Activated CD8-positive, alpha-beta memory T cell treated with anti-CD3 and anti-CD28 coated beads for 48 hours (primary cell): ENCODE results near the gene CABCOCO1.

Experiments used
- DNase-seq, 3 experiments: peaks; one replicate each; pipeline ENCODE4 v3.0.0-alpha.2; 2020; ENCODE audit warnings: low read depth in 2 of 3, low spot score in 2 of 3

CABCOCO1 gene

GRCh38 chr10:61662794-61663259, at the start of gene CABCOCO1:
CABCOCO1 (plus strand) TSS chr10:61662929; CDS start chr10:61662973, 44 bp downstream.
- DNase-seq: no peak

GRCh38 chr10:61613665-61614064, 49.1 kb upstream of the CABCOCO1 start:
- no peak for DNase-seq

GRCh38 chr10:61616611-61617010, 46.1 kb upstream of the CABCOCO1 start:
- DNase-seq: no peak

GRCh38 chr10:61617180-61617579, 45.5 kb upstream of the CABCOCO1 start:
- no peak for DNase-seq

- DNase-seq: no peak
Measured at GRCh38 chr10:61617586-61617985, 45.1 kb upstream of the CABCOCO1 start.

GRCh38 chr10:61618388-61618961, 44.3 kb upstream of the CABCOCO1 start:
- no peak for DNase-seq

GRCh38 chr10:61620506-61620905, 42.2 kb upstream of the CABCOCO1 start:
- no peak for DNase-seq

- no peak for DNase-seq
Measured at GRCh38 chr10:61621605-61622051, 41.1 kb upstream of the CABCOCO1 start.

GRCh38 chr10:61623161-61623560, 39.6 kb upstream of the CABCOCO1 start:
- no peak for DNase-seq

- no peak for DNase-seq
Measured at GRCh38 chr10:61626209-61626608, 36.5 kb upstream of the CABCOCO1 start.

- DNase-seq: no peak
Measured at GRCh38 chr10:61627266-61627665, 35.5 kb upstream of the CABCOCO1 start.

GRCh38 chr10:61628151-61628874, 34.4 kb upstream of the CABCOCO1 start:
- DNase-seq: no peak

GRCh38 chr10:61628875-61629513, 33.7 kb upstream of the CABCOCO1 start:
- DNase-seq: no peak

- no peak for DNase-seq
Measured at GRCh38 chr10:61629576-61629975, 33.2 kb upstream of the CABCOCO1 start.

- DNase-seq: no peak
Measured at GRCh38 chr10:61632057-61632670, 30.6 kb upstream of the CABCOCO1 start.

GRCh38 chr10:61633665-61634064, 29.1 kb upstream of the CABCOCO1 start:
- DNase-seq: no peak

- no peak for DNase-seq
Measured at GRCh38 chr10:61634746-61635145, 28.0 kb upstream of the CABCOCO1 start.

GRCh38 chr10:61635471-61635870, 27.3 kb upstream of the CABCOCO1 start:
- no peak for DNase-seq

GRCh38 chr10:61635932-61636331, 26.8 kb upstream of the CABCOCO1 start:
- no peak for DNase-seq

- no peak for DNase-seq
Measured at GRCh38 chr10:61639952-61640351, 22.8 kb upstream of the CABCOCO1 start.

- no peak for DNase-seq
Measured at GRCh38 chr10:61640856-61641255, 21.9 kb upstream of the CABCOCO1 start.

GRCh38 chr10:61642150-61642571, 20.6 kb upstream of the CABCOCO1 start:
- no peak for DNase-seq
